Measurements from ENCODE around the gene RELB. TPM values are rescaled to one million over a fixed set of nuclear protein-coding genes. Genes with fewer than 3 reads are reported as not detected.

Gene RELB
- total and polyA plus RNA-seq, 2 donors (not counting 3 experiments of a cell fraction or from before 2014, with no cell fraction given) = 13.2 to 14.4 TPM

- Histone ChIP-seq H3K9me3 (replicated peaks; ENCODE audit: control insufficient read depth, insufficient read depth, low read length) (no peaks in the 10 kb centered on the region), H3K79me2 (ENCODE audit: control insufficient read depth, insufficient read depth, low read length) (no peaks in the 10 kb centered on the region), H3K27ac (ENCODE audit: insufficient read depth, low read depth, low read length) (no peak overlapping the region), H2AFZ (ENCODE audit: low read depth, low read length) (no peak overlapping the region), H3K4me1 (ENCODE audit: control insufficient read depth, extremely low read depth, insufficient read depth, low read length) (no peaks in the 10 kb centered on the region), H3K9me1 (replicated peaks; ENCODE audit: control insufficient read depth, extremely low read depth, insufficient read depth, low read length) (no peaks in the 10 kb centered on the region), H4K20me1 (replicated peaks; ENCODE audit: control insufficient read depth, extremely low read depth, insufficient read depth, low read length) (no peaks in the 10 kb centered on the region), H3K4me2 (ENCODE audit: insufficient read depth, low read length) (no peak overlapping the region), H3K36me3 (ENCODE audit: control insufficient read depth in 2 of 2, extremely low read depth in 1 of 2, insufficient read depth in 2 of 2, low read length in 2 of 2) (peaks cover 14 to 60% of the 10 kb centered on the region in 2 experiments), H3K27me3 (ENCODE audit: control insufficient read depth in 2 of 2, insufficient read depth in 2 of 2, low read length in 2 of 2) (no peaks in the 10 kb centered on the region), H3K4me3 (replicated peaks in 1 of 3; ENCODE audit: insufficient read depth in 1 of 3, low read depth in 1 of 3, low read length in 3 of 3) (no peak overlapping the region), H3K9ac (replicated peaks; ENCODE audit: extremely low read depth, insufficient read depth, low read length) (no peak overlapping the region)
- no TSS peak for BruUV-seq (replicated peaks)
- CTCF ChIA-PET = no interaction called here
- dilution Hi-C loops (cut with MboI; ENCODE audit: extremely low pct_ligation_motif_present, low sequenced_read_pairs) = no loop called here
- POLR2A ChIA-PET = interaction anchor here (1.1 kb wide), 1 partner anchor 8 kb away, joined by 3 read pairs; no protein-coding TSS in a partner anchor
- no peak for FAIRE-seq
- TF ChIP-seq, protein P1, sequence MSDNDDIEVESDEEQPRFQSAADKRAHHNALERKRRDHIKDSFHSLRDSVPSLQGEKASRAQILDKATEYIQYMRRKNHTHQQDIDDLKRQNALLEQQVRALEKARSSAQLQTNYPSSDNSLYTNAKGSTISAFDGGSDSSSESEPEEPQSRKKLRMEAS (IDR thresholded peaks at IDR 0.05; ENCODE audit: insufficient read depth, insufficient read length) = no peak
- TF ChIP-seq, protein P2, sequence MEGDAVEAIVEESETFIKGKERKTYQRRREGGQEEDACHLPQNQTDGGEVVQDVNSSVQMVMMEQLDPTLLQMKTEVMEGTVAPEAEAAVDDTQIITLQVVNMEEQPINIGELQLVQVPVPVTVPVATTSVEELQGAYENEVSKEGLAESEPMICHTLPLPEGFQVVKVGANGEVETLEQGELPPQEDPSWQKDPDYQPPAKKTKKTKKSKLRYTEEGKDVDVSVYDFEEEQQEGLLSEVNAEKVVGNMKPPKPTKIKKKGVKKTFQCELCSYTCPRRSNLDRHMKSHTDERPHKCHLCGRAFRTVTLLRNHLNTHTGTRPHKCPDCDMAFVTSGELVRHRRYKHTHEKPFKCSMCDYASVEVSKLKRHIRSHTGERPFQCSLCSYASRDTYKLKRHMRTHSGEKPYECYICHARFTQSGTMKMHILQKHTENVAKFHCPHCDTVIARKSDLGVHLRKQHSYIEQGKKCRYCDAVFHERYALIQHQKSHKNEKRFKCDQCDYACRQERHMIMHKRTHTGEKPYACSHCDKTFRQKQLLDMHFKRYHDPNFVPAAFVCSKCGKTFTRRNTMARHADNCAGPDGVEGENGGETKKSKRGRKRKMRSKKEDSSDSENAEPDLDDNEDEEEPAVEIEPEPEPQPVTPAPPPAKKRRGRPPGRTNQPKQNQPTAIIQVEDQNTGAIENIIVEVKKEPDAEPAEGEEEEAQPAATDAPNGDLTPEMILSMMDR (IDR thresholded peaks at IDR 0.05; ENCODE audit: extremely low read depth in 1 of 2, insufficient read depth in 1 of 2, low read depth in 1 of 2, low read length in 2 of 2) = no peak
- no peak for TF ChIP-seq EZH2 (IDR thresholded peaks at IDR 0.05; ENCODE audit: borderline replicate concordance, low read depth, low read length, severe bottlenecking)
- no peak for TF ChIP-seq POLR2A (IDR thresholded peaks at IDR 0.05; ENCODE audit: low read depth, low read length)
- no peak for TF ChIP-seq JUN (IDR thresholded peaks at IDR 0.05; ENCODE audit: borderline replicate concordance, insufficient read depth, insufficient read length, low read depth)
- no peak for TF ChIP-seq MYC (IDR thresholded peaks at IDR 0.05; ENCODE audit: low read depth, low read length)
- TF ChIP-seq FOS (IDR thresholded peaks at IDR 0.05; ENCODE audit: borderline replicate concordance, insufficient read depth, low read length) = no peak
- no peak for DNase-seq (ENCODE audit: low read depth, low spot score)
- intact Hi-C loops (cut with micrococcal nuclease) = no loop called here
These were observed 62.9 kb downstream of the RELB start for GRCh38 chr19:45063851-45064801.
